Stimulated activated CD4-positive, alpha-beta T cell treated with anti-CD3 and anti-CD28 coated beads, Interleukin-1b, Interleukin-23, amount 100 ng/mL, for 24 hours (primary cell): Measurements from ENCODE around the gene TGFB1.
"Not testable (repeated sequence)": the region's sequence is repeated elsewhere in the genome, so short reads cannot be mapped to it uniquely, and the experiment has no call there.

ENCODE experiments used
- DNase-seq, 4 experiments: peaks; one replicate each; pipeline ENCODE4 v3.0.0-alpha.2; 2020; ENCODE audit warnings: low read depth in 4 of 4, low spot score in 1 of 4

The TGFB1 gene

DNA sequence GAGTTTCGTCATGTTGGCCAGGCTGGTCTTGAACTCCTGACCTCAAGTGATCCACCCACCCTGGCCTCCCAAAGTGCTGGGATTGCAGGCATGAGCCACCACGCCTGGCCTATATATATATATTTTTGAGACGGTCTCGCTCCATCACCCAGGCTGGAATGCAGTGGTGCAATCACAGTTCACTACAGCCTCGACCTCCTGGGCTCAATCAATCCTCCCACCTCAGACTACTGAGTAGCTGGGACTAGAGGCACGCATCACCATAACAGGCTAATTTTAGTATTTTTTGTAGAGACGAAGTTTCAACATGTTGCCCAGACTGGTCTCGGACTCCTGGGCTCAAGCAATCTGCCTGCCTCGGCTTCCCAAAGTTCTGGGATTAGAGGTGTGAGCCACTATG, 6.8 kb downstream of the TGFB1 start:
- not testable (repeated sequence) for DNase-seq

DNA sequence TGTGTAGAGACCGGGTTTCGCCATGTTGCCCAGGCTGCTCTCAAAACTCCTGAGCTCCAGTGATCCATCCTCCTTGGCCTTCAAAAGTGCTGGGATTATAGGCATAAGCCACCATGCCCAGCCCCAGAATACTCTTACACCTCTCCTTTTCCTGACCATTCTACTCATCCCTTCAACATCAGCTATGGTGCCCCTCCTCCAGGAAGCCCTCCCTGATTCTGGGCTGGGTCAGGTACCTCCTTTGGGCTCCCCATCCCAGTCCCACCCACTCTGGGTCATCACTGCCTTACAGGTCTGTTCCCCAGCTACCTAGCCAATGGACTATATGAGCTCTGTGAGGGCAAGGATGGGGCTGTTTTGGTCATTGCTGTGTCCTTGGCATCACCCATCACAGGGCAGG, 9.6 kb downstream of the TGFB1 start:
- no peak for DNase-seq

DNA sequence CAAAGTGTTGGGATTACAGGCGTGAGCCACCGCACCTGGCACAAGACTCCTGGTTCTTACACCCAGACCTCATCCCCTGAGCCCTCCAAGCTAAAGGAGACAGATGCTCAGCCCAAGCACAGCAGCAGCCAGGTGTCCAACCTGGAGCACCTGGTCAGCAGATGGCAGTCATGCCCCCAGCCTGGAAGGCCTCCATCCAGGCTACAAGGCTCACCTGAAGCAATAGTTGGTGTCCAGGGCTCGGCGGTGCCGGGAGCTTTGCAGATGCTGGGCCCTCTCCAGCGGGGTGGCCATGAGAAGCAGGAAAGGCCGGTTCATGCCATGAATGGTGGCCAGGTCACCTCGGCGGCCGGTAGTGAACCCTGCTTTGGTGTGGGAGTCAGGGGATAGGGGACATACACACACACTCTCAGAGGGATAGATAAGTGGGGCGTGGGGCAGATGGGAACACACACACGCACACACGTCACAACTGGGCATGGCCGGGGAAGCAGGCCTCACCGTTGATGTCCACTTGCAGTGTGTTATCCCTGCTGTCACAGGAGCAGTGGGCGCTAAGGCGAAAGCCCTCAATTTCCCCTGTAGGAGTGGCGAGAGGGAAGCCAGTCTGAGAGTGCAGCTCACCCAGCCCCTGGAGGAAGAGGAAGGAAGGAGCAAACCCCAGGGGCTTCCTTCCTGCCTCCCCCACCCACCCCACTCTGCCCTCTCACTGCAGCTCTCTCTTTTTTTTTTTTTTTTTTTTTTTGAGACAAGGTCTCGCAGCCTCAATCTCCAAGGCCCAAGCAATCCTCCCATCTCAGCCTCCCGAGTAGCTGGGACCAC, 11.8 kb downstream of the TGFB1 start:
- no peak for DNase-seq

DNA sequence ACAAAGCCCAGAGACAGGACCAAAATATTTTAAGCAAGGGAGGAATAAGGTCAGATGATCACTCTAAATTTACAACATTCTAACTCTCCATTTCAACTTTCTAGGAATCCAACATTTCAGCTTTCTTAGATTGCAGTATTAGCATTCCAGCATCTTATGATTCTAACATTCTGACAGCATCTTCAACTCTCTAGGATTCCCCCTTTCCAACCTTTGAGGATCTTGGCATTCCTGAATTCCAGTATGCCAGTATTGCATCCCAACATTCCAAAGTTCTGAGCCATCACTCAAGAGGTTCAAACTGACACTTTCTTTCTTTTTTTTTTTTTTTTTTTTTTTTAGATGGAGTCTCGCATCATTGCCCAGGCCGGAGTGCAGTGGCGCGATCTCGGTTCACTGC, 13.8 kb downstream of the TGFB1 start:
- DNase-seq: no peak

DNA sequence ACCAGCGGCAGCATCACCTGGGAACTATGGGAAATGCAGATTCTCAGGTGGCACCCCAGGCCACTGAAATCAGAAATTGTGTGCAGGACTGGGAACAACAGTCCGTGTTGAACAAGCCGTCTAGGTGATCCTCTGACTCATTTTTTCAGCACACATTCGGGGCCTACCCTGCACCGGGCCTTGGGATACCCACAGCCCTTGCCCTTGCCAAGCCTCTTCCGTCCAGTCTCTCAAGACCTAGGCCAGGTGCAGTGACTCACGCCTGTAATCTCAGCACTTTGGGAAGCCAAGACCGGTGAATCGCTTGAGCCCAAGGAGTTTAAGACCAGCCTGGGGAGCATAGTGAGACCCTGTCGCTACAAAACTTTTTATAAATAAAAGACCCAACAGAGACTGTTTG, 18.3 kb downstream of the TGFB1 start:
- DNase-seq: no peak

DNA sequence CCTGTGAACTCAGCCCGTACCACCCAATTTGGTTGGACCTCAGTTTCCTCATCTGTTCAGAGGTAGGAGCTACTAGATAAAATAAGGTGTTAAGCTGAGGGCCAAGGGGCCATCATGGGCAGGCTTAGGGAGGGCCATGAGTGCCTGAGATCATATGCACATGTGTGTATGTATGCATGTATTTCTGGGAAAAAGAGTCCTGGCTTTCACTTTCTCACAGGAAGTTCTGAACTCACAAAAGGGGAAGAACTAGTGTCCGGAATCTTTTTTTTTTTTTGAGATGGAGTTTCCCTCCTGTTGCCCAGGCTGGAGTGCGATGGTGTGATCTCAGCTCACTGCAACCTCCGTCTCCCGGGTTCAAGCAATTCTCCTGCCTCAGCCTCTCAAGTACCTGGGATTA, 18.9 kb downstream of the TGFB1 start:
- no peak for DNase-seq

DNA sequence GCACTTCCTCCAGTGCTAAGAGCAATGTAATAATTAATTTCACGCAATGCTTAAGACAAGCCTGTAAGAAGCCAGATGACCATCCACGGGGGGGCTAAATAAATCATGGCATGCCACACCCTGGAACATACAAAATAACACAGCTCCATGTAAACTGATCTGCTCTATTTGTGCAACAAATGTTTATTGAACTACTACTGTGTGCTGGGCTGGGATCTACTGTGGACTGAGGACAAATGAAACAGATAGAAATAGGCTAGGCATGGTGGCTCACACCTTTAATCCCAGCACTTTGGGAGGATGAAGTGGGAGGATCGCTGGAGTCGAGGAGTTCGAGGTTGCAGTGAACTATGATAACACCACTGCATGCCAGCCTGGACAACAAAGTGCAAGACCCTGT, 21.3 kb downstream of the TGFB1 start:
- no peak for DNase-seq

DNA sequence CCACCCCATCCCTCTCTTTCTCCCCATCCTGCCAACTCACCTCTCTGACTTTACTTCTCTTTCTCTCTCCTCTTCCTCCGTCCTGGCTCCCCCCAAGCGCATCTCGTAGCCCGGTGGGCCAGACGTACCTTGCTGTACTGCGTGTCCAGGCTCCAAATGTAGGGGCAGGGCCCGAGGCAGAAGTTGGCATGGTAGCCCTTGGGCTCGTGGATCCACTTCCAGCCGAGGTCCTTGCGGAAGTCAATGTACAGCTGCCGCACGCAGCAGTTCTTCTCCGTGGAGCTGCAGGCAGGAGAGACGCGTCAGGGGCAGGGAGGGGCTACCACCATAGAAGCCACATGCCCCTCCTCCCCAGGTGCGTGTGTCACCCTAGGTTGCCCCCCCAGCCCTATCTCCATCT, 21.7 kb downstream of the TGFB1 start:
- no peak for DNase-seq

DNA sequence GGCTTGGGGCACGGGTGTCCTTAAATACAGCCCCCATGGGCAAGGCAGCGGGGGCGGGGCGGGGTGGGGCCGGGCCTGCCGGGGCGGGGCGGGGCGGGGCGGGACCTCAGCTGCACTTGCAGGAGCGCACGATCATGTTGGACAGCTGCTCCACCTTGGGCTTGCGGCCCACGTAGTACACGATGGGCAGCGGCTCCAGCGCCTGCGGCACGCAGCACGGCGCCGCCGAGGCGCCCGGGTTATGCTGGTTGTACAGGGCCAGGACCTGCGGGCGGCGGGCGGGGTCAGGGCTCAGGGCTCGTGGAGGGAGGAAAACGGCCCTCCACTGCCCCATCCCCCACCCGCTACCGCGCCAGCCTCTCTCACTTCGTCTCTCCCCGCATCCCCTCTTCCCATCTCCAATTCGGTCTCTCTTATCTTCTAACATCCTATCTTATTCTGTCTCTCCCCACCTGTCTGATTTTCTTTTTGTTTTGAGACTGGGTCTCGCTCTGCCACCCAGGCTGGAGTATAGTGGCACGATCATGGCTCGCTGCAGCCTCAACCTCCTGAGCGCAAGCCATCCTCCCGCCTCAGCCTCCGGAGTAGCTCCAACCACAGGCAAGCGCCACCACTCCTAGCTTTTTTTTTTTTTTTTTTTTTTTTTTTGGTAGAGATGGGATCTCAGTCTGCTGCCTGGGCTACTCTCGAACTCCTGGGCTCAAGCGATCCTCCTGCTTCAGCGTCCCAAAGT, 22.6 kb downstream of the TGFB1 start:
- no peak for DNase-seq

DNA sequence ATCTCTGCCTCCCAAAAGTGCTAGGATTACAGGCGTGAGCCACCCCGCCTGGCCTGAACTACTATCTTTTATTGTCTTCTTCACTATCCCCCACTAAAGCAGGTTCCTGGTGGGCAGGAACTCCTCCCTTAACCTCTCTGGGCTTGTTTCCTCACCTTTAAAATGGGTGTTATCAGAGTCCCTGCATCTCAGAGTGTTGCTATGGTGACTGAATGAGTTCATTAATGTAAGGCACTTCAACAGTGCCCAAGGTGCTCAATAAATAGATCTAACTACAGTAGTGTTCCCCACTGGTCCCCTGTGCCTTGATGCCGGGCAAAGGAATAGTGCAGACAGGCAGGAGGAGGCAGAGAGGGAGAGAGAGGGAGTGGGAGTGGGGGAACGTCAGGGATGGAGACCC, 23.2 kb downstream of the TGFB1 start:
- no peak for DNase-seq

DNA sequence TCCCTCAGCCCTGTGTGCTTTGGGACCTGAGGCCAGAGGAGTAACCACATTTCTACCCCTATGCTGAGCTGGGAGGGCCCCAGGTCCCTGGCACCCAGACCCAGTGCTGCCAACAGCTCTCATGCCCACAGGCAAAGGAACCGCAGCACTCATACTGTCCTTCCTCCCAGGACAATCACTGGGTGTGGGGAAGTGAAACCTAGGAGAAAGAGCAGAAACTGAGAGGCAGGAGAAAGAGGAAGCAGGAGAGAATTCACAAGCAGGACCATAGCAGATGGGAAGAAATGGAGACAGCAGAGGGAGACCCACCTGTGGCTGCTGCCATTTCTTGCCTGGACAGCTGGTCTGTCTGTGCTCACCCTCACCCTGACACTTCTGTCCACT, 24.9 kb downstream of the TGFB1 start:
- DNase-seq: no peak

DNA sequence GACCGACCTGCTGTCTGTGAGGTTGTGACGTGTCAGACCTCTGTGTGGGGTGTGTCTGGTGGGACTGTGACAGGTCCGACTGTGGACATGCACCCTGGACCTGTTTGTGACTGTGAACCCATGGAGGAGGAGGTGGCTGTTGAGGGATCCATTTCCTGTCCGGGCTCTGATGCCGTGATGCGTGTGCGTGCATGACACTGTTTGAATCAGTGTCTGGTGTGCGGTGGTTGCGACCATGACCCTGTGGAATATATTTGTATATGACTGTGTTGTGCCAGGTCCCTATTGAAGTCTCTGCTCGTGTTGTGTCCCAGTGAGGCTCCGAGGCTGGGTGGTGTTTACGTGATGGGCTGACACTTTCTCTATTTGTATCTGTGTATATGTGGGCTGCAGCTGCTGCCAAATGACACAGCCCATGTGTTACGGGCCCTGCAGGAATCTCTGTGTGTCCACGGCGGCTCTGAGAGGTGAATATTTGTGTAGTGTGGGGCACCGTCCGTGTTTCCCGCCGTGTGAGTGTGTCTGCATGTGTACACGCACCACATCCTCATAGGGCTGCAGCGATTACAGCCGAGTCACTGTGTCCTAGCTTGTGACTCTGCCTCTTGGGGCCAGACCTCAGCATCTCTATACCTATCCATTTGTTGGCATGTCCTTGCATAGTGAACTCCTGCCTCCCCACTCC, 25.4 kb downstream of the TGFB1 start:
- DNase-seq: peak in 1 of 4 experiments; percentile 48

DNA sequence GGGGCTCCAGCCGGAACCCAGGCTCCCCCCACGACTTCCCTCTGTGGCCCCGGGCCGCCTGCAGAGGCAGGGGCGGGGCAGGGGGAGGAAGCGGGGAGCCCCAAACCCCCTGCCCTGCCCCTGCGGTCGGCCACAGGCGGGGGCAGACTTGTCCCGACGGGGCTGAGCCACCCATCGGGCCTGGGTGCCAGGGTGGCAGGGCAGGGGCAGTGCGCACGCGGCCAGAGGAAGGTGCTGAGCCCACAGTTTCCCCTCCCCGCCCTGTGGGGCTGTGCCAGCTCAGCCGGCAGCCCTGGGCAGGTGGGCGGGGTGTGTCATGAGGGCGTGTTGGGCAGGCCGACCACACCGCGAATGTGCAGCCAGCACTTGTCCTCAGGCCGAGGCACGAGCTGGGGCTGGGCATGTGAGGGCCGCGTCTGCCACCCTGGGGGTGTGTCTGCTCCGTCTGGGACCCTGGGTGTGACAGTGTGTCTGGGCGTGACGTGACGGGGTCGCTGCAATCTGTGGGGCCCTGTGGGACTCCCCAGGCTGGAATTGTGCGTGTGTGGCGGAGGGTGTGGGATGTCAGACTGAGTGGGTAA, 26.1 kb downstream of the TGFB1 start:
- DNase-seq: peak; percentile 50 to 85 (median 66)

DNA sequence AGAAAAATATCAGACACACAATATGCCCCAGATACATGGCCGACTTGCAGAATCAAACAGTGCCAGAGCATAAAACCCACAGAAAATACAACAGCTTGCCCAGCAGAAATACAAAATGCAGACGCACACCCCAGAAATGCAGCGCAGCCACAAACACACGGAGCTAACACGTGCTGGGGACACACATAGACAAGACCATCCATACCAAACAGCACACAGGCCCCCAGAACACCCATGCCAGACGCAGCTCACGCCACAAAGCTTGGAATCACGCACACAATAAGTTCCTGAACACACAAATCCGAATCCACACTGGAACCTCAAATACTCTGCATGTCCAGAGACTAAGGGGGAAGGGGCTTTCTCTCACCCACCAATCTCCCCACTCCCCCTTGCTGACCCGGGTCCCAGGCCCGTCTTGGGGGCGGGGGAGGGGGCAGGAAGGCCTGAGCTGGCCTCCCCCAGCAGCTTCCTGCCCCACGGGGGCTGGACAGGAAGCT, 26.6 kb downstream of the TGFB1 start:
- DNase-seq: no peak

DNA sequence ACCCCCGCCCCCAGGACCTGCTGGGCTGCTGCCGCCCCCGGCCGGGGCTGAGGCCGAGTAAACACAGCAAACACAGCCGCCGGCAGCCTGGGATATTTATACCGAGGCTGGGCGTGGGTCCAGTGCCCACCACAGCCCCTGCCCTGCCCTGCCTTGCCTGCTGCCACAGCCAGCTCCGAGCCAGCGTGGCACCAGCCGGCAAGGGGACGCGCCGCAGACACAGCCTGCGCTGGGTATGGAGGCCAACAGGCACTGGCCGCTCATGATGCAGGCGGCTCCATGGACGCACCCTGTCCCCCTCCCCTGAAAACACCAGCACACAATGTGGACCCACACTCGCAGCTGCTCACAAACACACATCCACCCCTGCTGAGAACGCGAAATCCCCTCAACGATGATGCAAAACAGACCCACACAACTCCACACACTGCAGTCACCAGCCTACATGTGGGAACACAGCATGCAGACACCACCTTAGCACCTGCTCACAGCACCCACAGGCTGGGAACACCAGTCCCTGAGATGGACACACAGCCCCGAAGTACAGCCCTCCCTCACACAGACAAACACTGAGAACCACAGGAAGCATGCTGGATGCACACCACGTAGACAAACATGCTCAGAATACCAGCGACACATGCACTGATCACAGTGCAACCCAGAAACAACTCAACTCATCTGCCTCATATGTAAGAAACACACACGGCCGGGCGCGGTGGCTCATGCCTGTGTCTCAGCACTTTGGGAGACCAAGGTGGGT, 27.6 kb downstream of the TGFB1 start:
- DNase-seq: no peak

DNA sequence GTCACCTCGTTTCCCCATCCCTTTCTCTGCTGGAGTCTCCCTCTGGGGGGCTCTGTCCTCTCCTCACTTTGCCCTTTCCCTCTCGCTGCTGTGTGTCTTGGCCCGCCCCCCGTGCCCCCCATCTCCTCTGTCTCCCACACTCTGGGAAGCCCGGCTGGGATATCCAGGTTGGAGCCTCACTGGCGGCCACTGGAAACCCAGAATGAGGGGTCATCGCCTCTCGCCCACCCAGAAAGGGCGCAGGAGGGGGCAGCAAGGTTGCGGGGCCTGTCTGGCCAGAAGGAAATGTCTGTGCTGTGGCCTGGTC, 28.1 kb downstream of the TGFB1 start:
- no peak for DNase-seq

DNA sequence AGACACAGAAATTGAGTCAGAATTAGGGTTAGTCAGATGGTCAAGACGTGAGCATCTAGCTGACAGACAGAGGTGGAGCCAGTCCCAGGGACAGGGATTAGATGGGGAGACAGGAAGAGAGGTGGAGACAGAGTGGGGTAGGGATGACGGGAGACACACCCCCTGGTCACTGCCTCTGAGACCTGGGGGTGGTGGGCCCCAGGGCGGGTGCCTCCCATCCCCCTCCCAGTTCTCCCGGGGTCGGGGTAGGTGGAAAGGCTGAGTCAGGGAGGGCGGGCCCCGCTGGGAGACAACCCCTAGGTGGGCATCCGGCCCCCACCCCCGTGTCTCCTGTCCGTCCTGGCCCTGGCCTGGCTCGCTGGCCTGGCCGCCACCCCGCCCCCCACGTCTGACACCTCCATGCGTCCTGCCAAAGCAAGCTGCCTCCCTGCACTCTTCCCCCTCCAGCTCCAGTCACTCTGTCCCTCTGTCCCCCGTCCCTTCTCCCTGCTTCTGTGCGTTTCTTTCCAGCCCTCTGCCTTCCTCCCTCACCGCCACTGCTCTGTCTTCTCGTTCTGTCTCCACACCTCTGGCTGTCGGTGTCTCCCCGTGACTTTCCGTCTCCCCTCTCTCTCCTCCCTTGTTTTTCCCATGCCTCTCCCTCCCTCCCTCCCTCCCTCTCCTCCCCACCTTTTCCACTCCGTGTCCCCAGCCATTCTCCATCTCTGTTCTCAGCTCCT, 28.6 kb downstream of the TGFB1 start:
- DNase-seq: no peak

DNA sequence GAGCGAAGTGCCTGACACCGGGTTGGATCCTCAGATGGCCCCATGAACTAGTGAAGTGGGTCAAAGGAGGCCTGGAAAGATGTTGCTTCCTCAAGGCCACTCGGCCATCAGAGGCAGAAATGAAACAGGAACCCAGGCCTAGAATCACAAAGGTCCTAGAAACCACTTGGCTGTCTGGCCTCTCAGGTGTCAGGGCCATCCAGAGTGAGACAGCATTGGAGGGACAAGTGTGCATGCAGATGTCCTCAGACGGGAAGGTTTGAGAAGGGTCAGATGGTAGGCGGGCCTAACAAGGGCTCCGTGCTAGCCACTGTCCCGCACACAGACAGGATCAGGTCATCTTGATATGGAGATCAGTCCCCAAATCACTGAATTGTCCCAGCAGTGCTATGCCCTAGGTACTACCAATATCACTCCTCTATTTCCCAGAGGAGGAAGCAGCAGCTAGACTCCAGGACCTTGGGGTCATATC, 29.5 kb downstream of the TGFB1 start:
- no peak for DNase-seq

DNA sequence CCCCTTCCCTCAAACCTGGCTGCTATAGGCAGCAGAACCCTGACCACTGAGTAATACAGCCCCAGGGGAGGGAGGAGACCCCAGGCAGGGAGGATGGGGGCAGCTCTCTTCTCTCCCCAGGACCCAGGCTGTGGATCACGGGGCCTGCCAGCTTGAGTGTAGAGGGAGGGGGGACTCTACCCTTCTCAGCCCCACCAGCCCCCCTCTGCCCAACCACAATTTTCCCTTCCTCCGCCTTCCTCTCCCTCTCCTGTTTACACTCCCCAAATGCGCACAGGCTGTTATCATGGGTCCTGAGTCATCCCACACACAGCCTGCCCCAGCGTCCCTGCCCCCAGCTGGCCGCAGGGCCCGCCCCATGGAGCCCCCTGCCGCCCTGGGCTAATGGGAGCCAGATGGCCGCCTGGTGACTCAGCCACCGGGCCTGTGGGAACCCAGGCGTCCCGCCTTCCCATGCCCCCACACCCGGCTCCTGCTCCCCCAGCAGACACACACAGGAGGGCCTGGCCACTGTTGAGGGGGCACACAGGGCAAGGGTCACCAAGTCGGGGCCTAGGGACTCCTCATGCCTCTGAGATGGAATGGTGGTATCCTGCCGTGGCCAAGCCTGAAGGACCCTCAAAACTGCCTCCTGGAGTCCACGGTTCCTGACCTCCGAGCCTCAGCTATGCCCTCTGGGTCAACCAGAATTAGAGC, 30.1 kb downstream of the TGFB1 start:
- no peak for DNase-seq

DNA sequence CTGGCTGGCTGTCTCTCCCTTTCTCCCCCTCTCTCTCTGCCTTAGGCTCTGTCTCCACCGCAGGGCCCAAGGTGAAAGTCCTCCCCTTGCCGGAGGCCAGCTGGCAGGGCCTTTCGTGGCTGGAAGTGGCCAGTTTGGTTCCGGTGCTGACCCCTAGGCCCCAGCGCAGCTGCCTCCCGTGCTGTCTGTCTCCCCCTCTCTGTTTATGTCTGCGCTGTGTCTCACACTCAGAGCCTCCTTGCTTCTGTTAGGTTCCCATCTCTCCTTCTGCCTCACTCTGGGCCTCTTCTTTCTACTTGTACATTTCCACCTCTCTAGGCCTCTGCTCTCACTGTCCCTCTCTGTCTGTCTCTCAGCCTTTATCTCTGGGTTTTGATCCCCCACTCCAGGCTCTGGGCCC, 30.7 kb downstream of the TGFB1 start:
- no peak for DNase-seq
